Measurements from ENCODE around the gene OGFR.

Gene OGFR

DNA sequence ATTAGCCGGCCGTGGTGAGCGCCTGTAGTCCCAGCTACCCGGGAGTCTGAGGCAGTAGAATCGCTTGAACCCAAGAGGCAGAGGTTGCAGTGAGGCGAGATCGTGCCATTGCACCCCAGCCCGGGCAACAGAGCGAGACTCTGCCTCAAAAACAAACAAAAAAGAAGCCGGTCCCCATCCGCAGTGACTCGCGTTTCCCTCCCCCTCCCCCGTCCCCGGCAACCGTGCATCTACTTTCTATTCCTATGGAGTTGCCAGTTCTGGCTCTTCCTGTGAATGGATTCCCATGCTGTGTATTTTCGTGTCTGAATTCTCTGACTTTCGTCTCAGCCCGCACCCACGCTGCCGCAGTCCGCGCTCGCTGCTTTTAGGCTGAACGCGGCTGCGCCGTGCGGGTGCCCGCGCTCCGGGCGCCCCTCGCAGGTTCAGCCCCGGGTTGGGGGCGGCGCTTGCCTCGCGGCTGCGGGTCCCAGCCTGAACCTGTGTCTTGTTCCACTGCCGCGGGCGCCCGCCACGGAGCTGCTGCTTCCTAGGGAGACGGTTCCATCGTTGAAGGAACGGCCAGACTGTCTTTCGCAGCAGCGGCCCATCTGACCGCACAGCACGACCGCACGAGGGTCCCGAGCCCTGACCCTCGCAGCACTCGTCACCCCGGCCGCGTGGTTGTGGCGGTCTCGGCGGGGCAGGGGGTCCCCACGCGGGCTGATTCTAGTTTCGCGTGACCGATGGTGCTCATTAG, 9.4 kb upstream of the OGFR start:
- peak overlapping the region; percentile 97 for H3K18ac ChIP-seq (ENCODE audit: low read length)
- H3K27ac ChIP-seq (replicated peaks; ENCODE audit: low read length), result no peak overlapping the region

DNA sequence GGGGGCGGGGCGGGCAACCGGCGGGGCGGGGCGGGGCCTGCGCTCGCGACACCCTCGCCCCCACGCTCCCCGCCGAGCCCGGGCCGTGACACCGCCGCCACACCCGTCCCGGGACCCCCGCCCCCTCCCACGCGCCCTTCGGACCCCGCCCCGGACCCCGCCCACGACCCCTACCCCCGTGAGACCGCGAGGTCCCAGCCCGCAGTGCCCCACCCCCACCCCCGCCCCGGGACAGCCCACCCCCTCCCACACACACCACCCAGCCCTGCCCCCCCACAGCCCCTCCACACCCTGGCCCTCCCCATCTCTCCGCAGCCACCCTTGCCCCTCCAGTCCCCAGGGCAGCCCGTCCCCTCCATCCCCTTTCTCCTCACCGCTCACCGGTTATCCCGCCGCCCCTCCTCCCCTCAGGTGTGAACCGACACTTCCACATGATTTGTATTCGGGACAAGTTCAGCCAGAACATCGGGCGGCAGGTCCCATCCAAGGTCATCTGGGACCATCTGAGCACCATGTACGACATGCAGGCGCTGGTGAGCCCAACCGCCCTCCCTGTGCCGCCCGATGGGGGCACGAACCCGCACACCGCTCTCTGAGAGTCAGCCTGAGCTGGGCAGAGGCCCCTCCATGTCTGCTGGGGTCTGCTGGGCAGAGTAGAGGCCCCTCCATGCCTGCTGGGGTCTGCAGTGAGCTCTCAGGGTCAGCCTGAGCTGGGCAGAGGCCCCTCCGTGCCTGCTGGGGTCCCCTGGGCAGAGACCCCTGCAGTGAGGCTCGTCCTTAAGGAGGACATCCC, 7.7 kb upstream of the OGFR start:
- Histone ChIP-seq H2AK5ac (ENCODE audit: low read depth, low read length) (peak overlapping the region; percentile 96), H3K4me1 (ENCODE audit: control insufficient read depth in 2 of 2, insufficient read depth in 1 of 2, low read depth in 1 of 2, low read length in 2 of 2) (peaks cover 10 to 12% of the 10 kb centered on the region in 2 donors), H2BK12ac (ENCODE audit: low read length) (no peak overlapping the region), H3K4me3 (ENCODE audit: low read length in 2 of 2) (peak overlapping the region; percentile 84 to 94), H3K79me1 (ENCODE audit: low read depth, low read length) (peaks cover 4% of the 10 kb centered on the region), H2AFZ (ENCODE audit: low read length) (peak overlapping the region; percentile 95), H3K14ac (ENCODE audit: low read length) (peak overlapping the region; percentile 84), H3K4ac (ENCODE audit: low read length) (no peak overlapping the region), H2BK120ac (ENCODE audit: low read depth, low read length) (peak overlapping the region; percentile 31), H3K18ac (ENCODE audit: low read length) (peak overlapping the region; percentile 98), H3K27ac (replicated peaks; ENCODE audit: low read length) (no peak overlapping the region), H3K23ac (ENCODE audit: low read depth, low read length, poor library complexity) (peak overlapping the region; percentile 50), H4K8ac (ENCODE audit: low read depth, low read length) (no peak overlapping the region), H2BK15ac (ENCODE audit: low read length) (peak overlapping the region; percentile 59), H3K4me2 (ENCODE audit: insufficient read depth, low read length, poor library complexity, severe bottlenecking) (peak overlapping the region; percentile 65), H3K9me3 (replicated peaks in 1 of 2; ENCODE audit: control insufficient read depth in 2 of 2, insufficient read depth in 1 of 2, low read depth in 1 of 2, low read length in 2 of 2) (no peaks in the 10 kb centered on the region), H2BK5ac (ENCODE audit: low read length) (no peak overlapping the region), H4K91ac (ENCODE audit: low read depth, low read length, poor library complexity) (no peak overlapping the region), H3K9ac (ENCODE audit: low read depth, low read length, poor library complexity) (peak overlapping the region; percentile 92), H3K36me3 (replicated peaks in 1 of 2; ENCODE audit: control insufficient read depth in 2 of 2, insufficient read depth in 2 of 2, low read length in 2 of 2) (peaks cover 23 to 44% of the 10 kb centered on the region in 2 donors), H3K27me3 (ENCODE audit: control insufficient read depth in 3 of 3, insufficient read depth in 3 of 3, low read depth in 1 of 3, low read length in 3 of 3) (peaks cover 4 to 30% (median 9%) of the 10 kb centered on the region in 3 experiments)
- no CpG with 5 or more reads among the region's 53 CpGs for WGBS, 2 donors (ENCODE audit: extremely low coverage in 2 of 2, insufficient read length in 2 of 2, insufficient replicate concordance in 1 of 2)
- DNase-seq (ENCODE audit: low spot score), result no peak

More for the DNA sequence above, 9.4 kb upstream of the OGFR start:
- Histone ChIP-seq H3K9me3 (replicated peaks in 1 of 2; ENCODE audit: control insufficient read depth in 2 of 2, insufficient read depth in 1 of 2, low read depth in 1 of 2, low read length in 2 of 2) (no peaks in the 10 kb centered on the region), H3K14ac (ENCODE audit: low read length) (peak overlapping the region; percentile 10), H3K79me1 (ENCODE audit: low read depth, low read length) (peaks cover 4% of the 10 kb centered on the region), H2BK15ac (ENCODE audit: low read length) (peak overlapping the region; percentile 6), H2BK12ac (ENCODE audit: low read length) (peak overlapping the region; percentile 33), H2BK5ac (ENCODE audit: low read length) (peak overlapping the region; percentile 5), H2AFZ (ENCODE audit: low read length) (peak overlapping the region; percentile 95), H2BK120ac (ENCODE audit: low read depth, low read length) (no peak overlapping the region), H3K9ac (ENCODE audit: low read depth, low read length, poor library complexity) (peak overlapping the region; percentile 75), H3K23ac (ENCODE audit: low read depth, low read length, poor library complexity) (peak overlapping the region; percentile 66), H4K8ac (ENCODE audit: low read depth, low read length) (peak overlapping the region; percentile 7), H3K4me1 (ENCODE audit: control insufficient read depth in 2 of 2, insufficient read depth in 1 of 2, low read depth in 1 of 2, low read length in 2 of 2) (peaks cover 12 to 15% of the 10 kb centered on the region in 2 donors), H3K36me3 (replicated peaks in 1 of 2; ENCODE audit: control insufficient read depth in 2 of 2, insufficient read depth in 2 of 2, low read length in 2 of 2) (peaks cover 14 to 28% of the 10 kb centered on the region in 2 donors), H4K91ac (ENCODE audit: low read depth, low read length, poor library complexity) (peak overlapping the region; percentile 89), H3K4me2 (ENCODE audit: insufficient read depth, low read length, poor library complexity, severe bottlenecking) (peak overlapping the region; percentile 94), H3K4ac (ENCODE audit: low read length) (no peak overlapping the region), H3K4me3 (ENCODE audit: low read length in 2 of 2) (peak overlapping the region; percentile 80 to 84), H3K27me3 (ENCODE audit: control insufficient read depth in 3 of 3, insufficient read depth in 3 of 3, low read depth in 1 of 3, low read length in 3 of 3) (peaks cover 4 to 30% (median 9%) of the 10 kb centered on the region in 3 experiments), H2AK5ac (ENCODE audit: low read depth, low read length) (peak overlapping the region; percentile 56)
- peak; percentile 51 for DNase-seq (ENCODE audit: low spot score)
- WGBS, 2 donors (ENCODE audit: extremely low coverage in 2 of 2, insufficient read length in 2 of 2, insufficient replicate concordance in 1 of 2), result no CpG with 5 or more reads among the region's 68 CpGs

DNA sequence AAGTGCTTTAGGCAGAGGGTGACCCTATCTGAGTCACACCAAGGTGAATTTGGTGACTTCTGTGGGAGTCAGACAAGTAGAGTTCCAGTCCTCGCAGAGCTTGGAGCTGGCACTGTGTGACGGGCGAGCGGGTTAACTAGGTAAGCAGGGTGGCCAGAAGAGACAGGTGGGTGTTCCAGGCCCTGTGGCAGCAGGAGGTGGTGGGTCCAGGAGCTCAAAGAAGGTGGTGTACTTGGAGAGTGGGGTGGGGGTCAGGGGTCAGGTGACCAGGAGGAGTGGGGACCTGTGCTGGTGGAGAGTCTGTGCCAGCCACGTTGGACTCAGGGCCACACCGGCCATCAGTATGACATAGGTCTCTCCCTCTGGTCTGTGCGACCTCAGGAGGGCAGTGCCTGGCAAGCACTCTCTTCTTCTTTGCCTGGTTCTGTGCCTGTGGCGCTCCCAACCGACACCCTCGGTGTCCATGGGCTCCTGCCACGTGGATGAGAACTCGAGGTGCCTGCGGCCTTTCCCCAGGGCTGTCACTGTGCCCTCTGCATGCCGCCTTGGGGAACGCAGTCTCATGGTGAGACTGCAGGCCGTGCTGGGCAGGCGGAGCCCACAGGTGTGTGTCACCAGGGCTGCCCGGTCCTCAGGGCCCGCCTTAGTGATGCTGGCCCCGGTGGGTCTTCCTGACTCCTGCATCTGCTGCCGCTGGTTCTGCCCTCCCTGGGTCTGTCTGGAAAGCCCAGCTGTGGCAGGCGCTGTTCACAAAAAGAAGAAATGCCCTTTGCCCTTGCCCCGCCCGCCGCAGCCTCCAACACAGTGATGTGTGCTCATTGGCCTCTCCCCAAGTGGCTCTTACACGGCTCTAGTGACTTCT, 6.7 kb upstream of the OGFR start:
- Histone ChIP-seq H3K23ac (ENCODE audit: low read depth, low read length, poor library complexity) (peak overlapping the region; percentile 34), H3K36me3 (replicated peaks in 1 of 2; ENCODE audit: control insufficient read depth in 2 of 2, insufficient read depth in 2 of 2, low read length in 2 of 2) (peaks cover 23 to 45% of the 10 kb centered on the region in 2 donors), H2AK5ac (ENCODE audit: low read depth, low read length) (no peak overlapping the region), H4K91ac (ENCODE audit: low read depth, low read length, poor library complexity) (no peak overlapping the region), H2AFZ (ENCODE audit: low read length) (no peak overlapping the region), H3K14ac (ENCODE audit: low read length) (peak overlapping the region; percentile 8), H3K4ac (ENCODE audit: low read length) (no peak overlapping the region), H3K9me3 (replicated peaks in 1 of 2; ENCODE audit: control insufficient read depth in 2 of 2, insufficient read depth in 1 of 2, low read depth in 1 of 2, low read length in 2 of 2) (no peaks in the 10 kb centered on the region), H4K8ac (ENCODE audit: low read depth, low read length) (no peak overlapping the region), H3K4me2 (ENCODE audit: insufficient read depth, low read length, poor library complexity, severe bottlenecking) (no peak overlapping the region), H3K27ac (replicated peaks; ENCODE audit: low read length) (no peak overlapping the region), H3K9ac (ENCODE audit: low read depth, low read length, poor library complexity) (peak overlapping the region; percentile 50), H3K4me1 (ENCODE audit: control insufficient read depth in 2 of 2, insufficient read depth in 1 of 2, low read depth in 1 of 2, low read length in 2 of 2) (peaks cover 10 to 12% of the 10 kb centered on the region in 2 donors), H3K27me3 (ENCODE audit: control insufficient read depth in 3 of 3, insufficient read depth in 3 of 3, low read depth in 1 of 3, low read length in 3 of 3) (peaks cover 3 to 26% (median 4%) of the 10 kb centered on the region in 3 experiments), H2BK15ac (ENCODE audit: low read length) (no peak overlapping the region), H2BK5ac (ENCODE audit: low read length) (no peak overlapping the region), H2BK120ac (ENCODE audit: low read depth, low read length) (no peak overlapping the region), H3K4me3 (ENCODE audit: low read length in 2 of 2) (peak overlapping the region in 1 of 2 donors; percentile 17), H2BK12ac (ENCODE audit: low read length) (no peak overlapping the region), H3K18ac (ENCODE audit: low read length) (no peak overlapping the region), H3K79me1 (ENCODE audit: low read depth, low read length) (peaks cover 4% of the 10 kb centered on the region)
- WGBS, 2 donors (ENCODE audit: extremely low coverage in 2 of 2, insufficient read length in 2 of 2, insufficient replicate concordance in 1 of 2), result no CpG with 5 or more reads among the region's 26 CpGs
- DNase-seq (ENCODE audit: low spot score), result no peak

Data from neuronal stem cell (in vitro differentiated cells).